Parathyroid adenoma (tissue), 2 donors: ENCODE data around the gene DGCR8.

ENCODE experiments used
- H2AFZ ChIP-seq: fragments of 300-600 bp; sonication (generic); one replicate; pipeline ENCODE4 v1.7.0; 2017; ENCODE audit warnings: antibody characterized with exemption, mild to moderate bottlenecking
- H3K27ac ChIP-seq: fragments of 300-600 bp; sonication (generic); one replicate; pipeline ENCODE4 v1.7.0; 2017
- H3K27me3 ChIP-seq: fragments of 300-600 bp; sonication (generic); one replicate; pipeline ENCODE4 v1.7.0; 2017; ENCODE audit warnings: low read length; ENCODE audit not compliant: control insufficient read depth, insufficient read depth
- H3K36me3 ChIP-seq: fragments of 300-600 bp; sonication (generic); one replicate; pipeline ENCODE4 v1.7.0; 2017; ENCODE audit warnings: low read length; ENCODE audit not compliant: control insufficient read depth, insufficient read depth
- H3K4me1 ChIP-seq: fragments of 300-600 bp; sonication (generic); one replicate; pipeline ENCODE4 v1.7.0; 2017; ENCODE audit warnings: control low read depth
- H3K4me2 ChIP-seq: fragments of 300-600 bp; sonication (generic); one replicate; pipeline ENCODE4 v1.7.0; 2017; ENCODE audit warnings: low read length
- H3K4me3 ChIP-seq: fragments of 300-600 bp; sonication (generic); one replicate; pipeline ENCODE4 v1.7.0; 2017; ENCODE audit warnings: low read depth, low read length
- H3K79me2 ChIP-seq: fragments of 300-600 bp; sonication (generic); one replicate; pipeline ENCODE4 v1.7.0; 2017; ENCODE audit warnings: control low read depth
- H3K9ac ChIP-seq: fragments of 300-600 bp; sonication (generic); one replicate; pipeline ENCODE4 v1.7.0; 2017; ENCODE audit warnings: mild to moderate bottlenecking
- H3K9me3 ChIP-seq: fragments of 300-600 bp; sonication (generic); one replicate; pipeline ENCODE4 v1.7.0; 2017; ENCODE audit warnings: low read length; ENCODE audit not compliant: control insufficient read depth
- CTCF ChIP-seq: fragments of 300-600 bp; sonication (generic); IDR thresholded peaks from one replicate; pipeline ENCODE4 v1.7.0; 2017; ENCODE audit warnings: antibody characterized with exemption, mild to moderate bottlenecking
- donor health status: primary hyperparathyroidism.

The DGCR8 gene

GRCh38 chr22:20107951-20108756 is 28.1 kb downstream of the DGCR8 start:
- Histone ChIP-seq H3K36me3 (no peaks in the 10 kb centered on the region), H3K4me3 (no peak overlapping the region), H3K79me2 (no peaks in the 10 kb centered on the region), H3K4me1 (no peaks in the 10 kb centered on the region), H3K4me2 (no peak overlapping the region), H2AFZ (no peak overlapping the region), H3K9me3 (no peaks in the 10 kb centered on the region), H3K9ac (no peak overlapping the region), H3K27me3 (no peaks in the 10 kb centered on the region), H3K27ac (no peak overlapping the region)
- TF ChIP-seq CTCF, result no peak

- TF ChIP-seq CTCF, result no peak
- no peaks in the 10 kb centered on the region for H3K4me1 ChIP-seq
- no peak overlapping the region for H3K4me2 ChIP-seq
These were observed 28.8 kb downstream of the DGCR8 start for GRCh38 chr22:20108757-20109230.

GRCh38 chr22:20109411-20110358 is 29.6 kb downstream of the DGCR8 start:
- no peak overlapping the region for H3K9ac ChIP-seq
- H3K4me2 ChIP-seq, result no peak overlapping the region
- H3K36me3 ChIP-seq, result no peaks in the 10 kb centered on the region
- H3K79me2 ChIP-seq, result no peaks in the 10 kb centered on the region
- H2AFZ ChIP-seq, result no peak overlapping the region
- no peak overlapping the region for H3K27ac ChIP-seq
- H3K4me1 ChIP-seq, result no peaks in the 10 kb centered on the region
- TF ChIP-seq CTCF, result no peak
- H3K27me3 ChIP-seq, result no peaks in the 10 kb centered on the region
- no peak overlapping the region for H3K4me3 ChIP-seq
- H3K9me3 ChIP-seq, result no peaks in the 10 kb centered on the region

More at GRCh38 chr22:20108757-20109230, 28.8 kb downstream of the DGCR8 start:
- H3K36me3 ChIP-seq, result no peaks in the 10 kb centered on the region
- H3K79me2 ChIP-seq, result no peaks in the 10 kb centered on the region
- H3K9ac ChIP-seq, result no peak overlapping the region
- H2AFZ ChIP-seq, result no peak overlapping the region
- H3K4me3 ChIP-seq, result no peak overlapping the region
- no peak overlapping the region for H3K27ac ChIP-seq
- H3K27me3 ChIP-seq, result no peaks in the 10 kb centered on the region
- H3K9me3 ChIP-seq, result no peaks in the 10 kb centered on the region

- Histone ChIP-seq H3K9ac (no peak overlapping the region), H3K27ac (no peak overlapping the region)
These were observed 30.4 kb downstream of the DGCR8 start for GRCh38 chr22:20110359-20110985.

More at GRCh38 chr22:20110359-20110985, 30.4 kb downstream of the DGCR8 start:
- H3K9me3 ChIP-seq, result no peaks in the 10 kb centered on the region
- TF ChIP-seq CTCF, result no peak
- no peaks in the 10 kb centered on the region for H3K4me1 ChIP-seq
- no peak overlapping the region for H2AFZ ChIP-seq
- no peaks in the 10 kb centered on the region for H3K27me3 ChIP-seq
- H3K79me2 ChIP-seq, result no peaks in the 10 kb centered on the region
- H3K4me3 ChIP-seq, result no peak overlapping the region
- H3K36me3 ChIP-seq, result no peaks in the 10 kb centered on the region
- H3K4me2 ChIP-seq, result no peak overlapping the region
